HepG2 (cell line): ENCODE data around the gene LIFR. TPM values are rescaled to one million over a fixed set of nuclear protein-coding genes. Genes with fewer than 3 reads are reported as not detected.

Source experiments
- ATAC-seq: fragments of 200-7000 bp; cut with Tn5 transposase; 3 replicates; pipeline ENCODE4 v1.9.1; 2020; ENCODE audit warnings: mild to moderate bottlenecking, moderate library complexity
- BruUV-seq: library from RNA; stranded (reverse); fragments of 400-500 nt; replicated peaks from 2 replicates; lab custom pipeline; 2021; lab: Mats Ljungman, UMichigan
- CTCF ChIA-PET: fragments of 300-600 bp; formaldehyde crosslinking; extraction: SDS; loops from one replicate; lab custom pipeline; 2021; ENCODE audit warnings: low total read pairs, inconsistent platforms, low intra/inter-chr PET ratio; lab: Yijun Ruan, JAX
- POLR2A ChIA-PET: fragments of 350-600 bp; sonication (Branson Sonifier 250); formaldehyde crosslinking; loops from one replicate; lab custom pipeline; 2020; ENCODE audit warnings: antibody characterized with exemption, inconsistent platforms; lab: Yijun Ruan, JAX
- DNase-seq: peaks from one replicate; pipeline ENCODE4 v3.0.0-alpha.2; 2015; ENCODE audit warnings: low spot score
- FAIRE-seq: peaks from 3 replicates; lab custom pipeline; 2011; peaks lifted over from hg19 to GRCh38; lab: Jason Lieb, UNC
- H2AFZ ChIP-seq: one replicate; pipeline ENCODE4 v1.6.1; 2011; ENCODE audit warnings: low read length, inconsistent platforms
- H3K27ac ChIP-seq: fragments of 300-600 bp; 3 replicates; pipeline ENCODE4 v1.8.0; 2011; ENCODE audit warnings: mixed run types, mild to moderate bottlenecking, mixed read lengths, low read length, inconsistent platforms; ENCODE audit not compliant: insufficient read depth; ENCODE audit errors: extremely low read length
- H3K27me3 ChIP-seq, 2 experiments: fragments of 200-600 bp in 1 of 2; 2 replicates in 1 of 2; 3 replicates in 1 of 2; pipeline versions ENCODE4 v1.6.0 to v1.8.0; 2011; ENCODE audit warnings: low read length in 2 of 2, mild to moderate bottlenecking in 2 of 2, moderate library complexity in 2 of 2, inconsistent platforms in 1 of 2; ENCODE audit not compliant: insufficient read depth in 2 of 2, control insufficient read depth in 1 of 2
- H3K36me3 ChIP-seq, 2 experiments: fragments of 200-600 bp in 1 of 2; replicated peaks in 1 of 2; 2 replicates in 1 of 2; 3 replicates in 1 of 2; pipeline versions ENCODE4 v1.5.1 to v1.8.0; 2011; ENCODE audit warnings: low read length in 2 of 2, inconsistent platforms in 1 of 2; ENCODE audit not compliant: insufficient read depth in 2 of 2, control insufficient read depth in 1 of 2
- H3K4me1 ChIP-seq: 2 replicates; pipeline ENCODE4 v1.5.1; 2012; ENCODE audit warnings: low read length, inconsistent platforms; ENCODE audit not compliant: insufficient read depth
- H3K4me2 ChIP-seq: 2 replicates; pipeline ENCODE4 v1.6.0; 2011; ENCODE audit warnings: low read depth, low read length, inconsistent platforms
- H3K4me3 ChIP-seq, 3 experiments: fragments of 200-600 bp in 1 of 3; sonication (generic), shearing (Covaris generic) in 1 of 3; replicated peaks in 1 of 3; 2 replicates each; pipeline ENCODE4 v1.5.1; 2011 to 2016; ENCODE audit warnings: low read length in 3 of 3, inconsistent platforms in 2 of 3, low read depth in 2 of 3, mild to moderate bottlenecking in 2 of 3, control low read depth in 1 of 3, mixed read lengths in 1 of 3; ENCODE audit not compliant: insufficient read depth in 1 of 3
- H3K79me2 ChIP-seq: one replicate; pipeline ENCODE4 v1.6.1; 2011; ENCODE audit warnings: low read length, inconsistent platforms; ENCODE audit not compliant: insufficient read depth
- H3K9ac ChIP-seq: 2 replicates; pipeline ENCODE4 v1.6.0; 2011; ENCODE audit warnings: mild to moderate bottlenecking, low read depth, low read length, inconsistent platforms; ENCODE audit not compliant: insufficient read depth
- H3K9me3 ChIP-seq: 2 replicates; pipeline ENCODE4 v1.5.1; 2012; ENCODE audit warnings: mild to moderate bottlenecking, low read length
- H4K20me1 ChIP-seq: 2 replicates; pipeline ENCODE4 v1.6.0; 2011; ENCODE audit warnings: inconsistent platforms, mild to moderate bottlenecking, low read length, moderate library complexity; ENCODE audit not compliant: insufficient read depth
- CEBPB ChIP-seq: IDR thresholded peaks from 2 replicates; pipeline ENCODE4 v1.6.1; 2011; ENCODE audit warnings: low read depth, low read length, improper control_type of control experiment, borderline replicate concordance
- KDM5B ChIP-seq: sonication (generic); formaldehyde crosslinking; IDR thresholded peaks from 2 replicates; pipeline ENCODE4 v1.4.0; 2020; ENCODE audit warnings: missing genetic modification reagents, mild to moderate bottlenecking, borderline replicate concordance
- MAZ ChIP-seq, 2 experiments: sonication (generic) in 1 of 2; formaldehyde crosslinking in 1 of 2; IDR thresholded peaks; 2 replicates each; pipeline versions ENCODE4 v1.5.0 to v1.6.1; 2012 to 2020; ENCODE audit warnings: low read depth in 2 of 2, mild to moderate bottlenecking in 2 of 2, borderline replicate concordance in 1 of 2, improper control_type of control experiment in 1 of 2, low read length in 1 of 2, missing genetic modification reagents in 1 of 2, moderate library complexity in 1 of 2
- SNAI1 ChIP-seq: sonication (generic); formaldehyde crosslinking; IDR thresholded peaks from 2 replicates; pipeline ENCODE4 v1.5.0; 2020; ENCODE audit warnings: mild to moderate bottlenecking, missing genetic modification reagents, borderline replicate concordance
- ZFP90 ChIP-seq: sonication (generic); formaldehyde crosslinking; IDR thresholded peaks from 2 replicates; pipeline ENCODE4 v1.8.0; 2022; ENCODE audit warnings: missing genetic modification reagents, mild to moderate bottlenecking, inconsistent platforms, borderline replicate concordance
- ZNF605 ChIP-seq: sonication (generic); formaldehyde crosslinking; IDR thresholded peaks from 2 replicates; pipeline ENCODE4 v1.8.0; 2022; ENCODE audit warnings: mild to moderate bottlenecking, missing genetic modification reagents
- ZNF761 ChIP-seq: sonication (generic); formaldehyde crosslinking; conservative IDR thresholded peaks from 2 replicates; pipeline ENCODE4 v1.4.0; 2020; ENCODE audit warnings: mild to moderate bottlenecking, missing genetic modification reagents
- WGBS: methylation state at CpG from one replicate; pipeline ENCODE4 v1.1.6; 2017; ENCODE audit warnings: low lambda C conversion rate; 5-methylcytosine and 5-hydroxymethylcytosine counted together
- in situ Hi-C: cut with HindIII; loops from 2 replicates; pipeline ENCODE4 v1.10.0; 2017; ENCODE audit warnings: low pct_unique_long_range_greater_than_20kb; ENCODE audit not compliant: extremely low pct_ligation_motif_present
- intact Hi-C: fragments of 100-400 bp; cut with micrococcal nuclease; formaldehyde crosslinking; loops from one replicate; pipeline ENCODE4 v1.10.0; 2022; ENCODE audit not compliant: unreplicated experiment
- polyA plus RNA-seq, 8 experiments: library from polyadenylated mRNA; depleted of rRNA in 3 of 8; stranded (reverse) in 7 of 8; unstranded in 1 of 8; fragments of >200 nt; fragmentation: Illumina TruSeq in 4 of 8; extraction: Trizol in 4 of 8; gene quantifications; 2 replicates each; pipeline versions ENCODE4 v1.2.1 to v1.2.3, GENCODE V29; 2011 to 2016; ENCODE audit warnings: low read depth in 4 of 8, missing spikeins in 1 of 8, mixed read lengths in 1 of 8; ENCODE audit not compliant: insufficient read depth in 1 of 8
- total RNA-seq, 5 experiments: library from RNA; depleted of rRNA; stranded (reverse); fragments of >200 nt; fragmentation: Illumina TruSeq; extraction: Trizol; gene quantifications; 2 replicates each; pipeline ENCODE4 v1.2.3, GENCODE V29; 2016; ENCODE audit warnings: low read depth in 1 of 5
- TF ChIP-seq, protein P1 (sequence below): sonication (generic); formaldehyde crosslinking; IDR thresholded peaks from 2 replicates; pipeline ENCODE4 v1.5.0; 2020; ENCODE audit warnings: mild to moderate bottlenecking, missing genetic modification reagents
- TF ChIP-seq, protein P2 (sequence below): sonication (generic); formaldehyde crosslinking; IDR thresholded peaks from 2 replicates; pipeline ENCODE4 v1.4.0; 2020; ENCODE audit warnings: missing genetic modification reagents; ENCODE audit errors: not compliant biosample characterization
- TF ChIP-seq, protein P3 (sequence below): sonication (generic); formaldehyde crosslinking; IDR thresholded peaks from 2 replicates; pipeline ENCODE4 v1.8.1; 2023; ENCODE audit warnings: mild to moderate bottlenecking, missing genetic modification reagents
- TF ChIP-seq, protein P4 (sequence below): sonication (generic); formaldehyde crosslinking; IDR thresholded peaks from 2 replicates; pipeline ENCODE4 v1.5.0; 2020; ENCODE audit warnings: missing genetic modification reagents

Gene LIFR
- total and polyA plus RNA-seq, 2 of the 13 experiments (the other 11 are each of a cell fraction or from before 2014, with no cell fraction given): 6.3 to 25.2 TPM

DNA sequence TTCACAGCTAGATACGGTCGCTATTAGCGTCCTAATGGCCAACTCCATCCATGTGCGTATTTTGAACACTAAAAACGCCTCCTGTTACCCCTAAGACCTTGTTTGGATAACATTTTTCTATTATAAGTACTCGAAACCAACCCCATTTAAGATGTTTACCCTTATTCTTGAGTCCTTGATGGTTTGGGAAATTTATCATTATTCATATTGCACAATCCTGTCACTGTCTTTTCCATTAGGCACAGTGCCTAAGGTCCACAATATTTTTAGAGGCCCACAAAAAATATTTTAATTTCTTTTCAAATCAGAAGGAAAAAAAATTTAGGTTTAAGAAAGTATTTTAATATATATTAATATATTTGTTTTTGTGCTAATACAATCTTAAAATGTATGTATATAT lies 1.3 kb upstream of the LIFR start:
- Histone ChIP-seq H3K4me2 (peak overlapping the region; percentile 90), H3K9ac (no peak overlapping the region), H3K27ac (no peak overlapping the region), H3K9me3 (no peaks in the 10 kb centered on the region), H3K36me3 (no peaks in the 10 kb centered on the region), H3K4me1 (peaks cover 41% of the 10 kb centered on the region), H4K20me1 (no peaks in the 10 kb centered on the region; the same call in 1 of the 2 replicates), H2AFZ (no peak overlapping the region), H3K4me3 (peak overlapping the region in 2 of 3 experiments; percentile 87 to 88; a peak in 3 of 6 replicates)
- ChIA-PET CTCF (no interaction called here), POLR2A (no interaction called here)
- in situ Hi-C loops (loop anchor here (10.0 kb wide), 1 partner anchor 113 kb away; no protein-coding TSS in a partner anchor), intact Hi-C loops (no loop called here)
- DNase-seq (no peak), FAIRE-seq (no peak), ATAC-seq (no peak)
- no TSS peak for BruUV-seq
- WGBS: 53% methylated on average over 6 of the region's 6 CpGs
- TF ChIP-seq ZFP90 (CRISPR knock-in tag): no peak
- peak; percentile 65; the same call in 1 of the 2 replicates for TF ChIP-seq CEBPB
- TF ChIP-seq, all 625 proteins: peak for 1
- peaks cover 32% of the 10 kb centered on the region for H3K79me2 ChIP-seq
- H3K27me3 ChIP-seq: no peaks in the 10 kb centered on the region; a peak in 1 of 5 replicates

DNA sequence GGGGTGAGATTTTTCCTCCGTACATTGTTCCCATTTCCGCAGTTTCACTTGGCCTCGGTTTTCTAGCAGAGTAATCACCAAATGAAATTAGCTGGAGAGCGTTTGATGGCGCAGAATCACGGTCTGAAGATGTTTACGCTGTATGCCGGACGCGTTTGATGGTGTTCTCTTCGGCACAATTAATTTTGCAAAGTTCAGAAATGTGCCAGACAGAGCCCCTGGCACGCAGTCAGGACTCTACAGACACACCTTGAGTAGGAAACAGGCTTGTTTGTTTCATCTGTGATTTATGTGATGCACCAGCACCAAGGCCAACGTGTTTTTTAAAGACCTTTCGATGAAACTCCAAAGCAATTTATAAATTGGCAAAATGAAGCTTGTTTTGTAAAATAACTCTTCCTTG lies 863 bp upstream of the LIFR start:
- POLR2A ChIA-PET: no interaction called here
- in situ Hi-C loops (loop anchor here (10.0 kb wide), 1 partner anchor 113 kb away; no protein-coding TSS in a partner anchor), intact Hi-C loops (no loop called here)
- ATAC-seq: no peak; the same call in 2 of the 3 replicates
- Histone ChIP-seq H3K9me3 (no peaks in the 10 kb centered on the region), H2AFZ (peak overlapping the region; percentile 81), H3K4me2 (peak overlapping the region; percentile 90), H3K4me3 (peak overlapping the region; percentile 87 to 93 (median 88)), H3K4me1 (peaks cover 42% of the 10 kb centered on the region), H4K20me1 (no peaks in the 10 kb centered on the region; the same call in 1 of the 2 replicates), H3K36me3 (no peaks in the 10 kb centered on the region), H3K27ac (peak overlapping the region; percentile 84), H3K27me3 (no peaks in the 10 kb centered on the region; a peak in 1 of 5 replicates), H3K9ac (peak overlapping the region; percentile 89), H3K79me2 (peaks cover 37% of the 10 kb centered on the region)
- CTCF ChIA-PET: no interaction called here
- 11% methylated on average over 14 of the region's 14 CpGs for WGBS
- DNase-seq: no peak
- FAIRE-seq: no peak
- BruUV-seq: TSS peak; percentile 82
- TF ChIP-seq, protein P1, sequence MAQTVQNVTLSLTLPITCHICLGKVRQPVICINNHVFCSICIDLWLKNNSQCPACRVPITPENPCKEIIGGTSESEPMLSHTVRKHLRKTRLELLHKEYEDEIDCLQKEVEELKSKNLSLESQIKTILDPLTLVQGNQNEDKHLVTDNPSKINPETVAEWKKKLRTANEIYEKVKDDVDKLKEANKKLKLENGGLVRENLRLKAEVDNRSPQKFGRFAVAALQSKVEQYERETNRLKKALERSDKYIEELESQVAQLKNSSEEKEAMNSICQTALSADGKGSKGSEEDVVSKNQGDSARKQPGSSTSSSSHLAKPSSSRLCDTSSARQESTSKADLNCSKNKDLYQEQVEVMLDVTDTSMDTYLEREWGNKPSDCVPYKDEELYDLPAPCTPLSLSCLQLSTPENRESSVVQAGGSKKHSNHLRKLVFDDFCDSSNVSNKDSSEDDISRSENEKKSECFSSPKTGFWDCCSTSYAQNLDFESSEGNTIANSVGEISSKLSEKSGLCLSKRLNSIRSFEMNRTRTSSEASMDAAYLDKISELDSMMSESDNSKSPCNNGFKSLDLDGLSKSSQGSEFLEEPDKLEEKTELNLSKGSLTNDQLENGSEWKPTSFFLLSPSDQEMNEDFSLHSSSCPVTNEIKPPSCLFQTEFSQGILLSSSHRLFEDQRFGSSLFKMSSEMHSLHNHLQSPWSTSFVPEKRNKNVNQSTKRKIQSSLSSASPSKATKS (CRISPR knock-in tag): no peak
- TF ChIP-seq, protein P2, sequence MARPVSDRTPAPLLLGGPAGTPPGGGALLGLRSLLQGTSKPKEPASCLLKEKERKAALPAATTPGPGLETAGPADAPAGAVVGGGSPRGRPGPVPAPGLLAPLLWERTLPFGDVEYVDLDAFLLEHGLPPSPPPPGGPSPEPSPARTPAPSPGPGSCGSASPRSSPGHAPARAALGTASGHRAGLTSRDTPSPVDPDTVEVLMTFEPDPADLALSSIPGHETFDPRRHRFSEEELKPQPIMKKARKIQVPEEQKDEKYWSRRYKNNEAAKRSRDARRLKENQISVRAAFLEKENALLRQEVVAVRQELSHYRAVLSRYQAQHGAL: no peak
- TF ChIP-seq KDM5B (CRISPR knock-in tag): peak; percentile 10; the same call in 1 of the 2 replicates
- TF ChIP-seq ZNF761 (CRISPR knock-in tag): no peak
- no peak for TF ChIP-seq MAZ (IDR thresholded peaks at IDR 0.05; ENCODE audit: borderline replicate concordance, low read depth, low read length)
- no peak for TF ChIP-seq MAZ (CRISPR knock-in tag; IDR thresholded peaks at IDR 0.05; ENCODE audit: low read depth)
- TF ChIP-seq, protein P3, sequence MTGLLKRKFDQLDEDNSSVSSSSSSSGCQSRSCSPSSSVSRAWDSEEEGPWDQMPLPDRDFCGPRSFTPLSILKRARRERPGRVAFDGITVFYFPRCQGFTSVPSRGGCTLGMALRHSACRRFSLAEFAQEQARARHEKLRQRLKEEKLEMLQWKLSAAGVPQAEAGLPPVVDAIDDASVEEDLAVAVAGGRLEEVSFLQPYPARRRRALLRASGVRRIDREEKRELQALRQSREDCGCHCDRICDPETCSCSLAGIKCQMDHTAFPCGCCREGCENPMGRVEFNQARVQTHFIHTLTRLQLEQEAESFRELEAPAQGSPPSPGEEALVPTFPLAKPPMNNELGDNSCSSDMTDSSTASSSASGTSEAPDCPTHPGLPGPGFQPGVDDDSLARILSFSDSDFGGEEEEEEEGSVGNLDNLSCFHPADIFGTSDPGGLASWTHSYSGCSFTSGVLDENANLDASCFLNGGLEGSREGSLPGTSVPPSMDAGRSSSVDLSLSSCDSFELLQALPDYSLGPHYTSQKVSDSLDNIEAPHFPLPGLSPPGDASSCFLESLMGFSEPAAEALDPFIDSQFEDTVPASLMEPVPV: no peak
- TF ChIP-seq ZNF605 (CRISPR knock-in tag): 0 out of 2 replicates have a peak, but pooled peaks have one; percentile 22
- TF ChIP-seq, protein P4, sequence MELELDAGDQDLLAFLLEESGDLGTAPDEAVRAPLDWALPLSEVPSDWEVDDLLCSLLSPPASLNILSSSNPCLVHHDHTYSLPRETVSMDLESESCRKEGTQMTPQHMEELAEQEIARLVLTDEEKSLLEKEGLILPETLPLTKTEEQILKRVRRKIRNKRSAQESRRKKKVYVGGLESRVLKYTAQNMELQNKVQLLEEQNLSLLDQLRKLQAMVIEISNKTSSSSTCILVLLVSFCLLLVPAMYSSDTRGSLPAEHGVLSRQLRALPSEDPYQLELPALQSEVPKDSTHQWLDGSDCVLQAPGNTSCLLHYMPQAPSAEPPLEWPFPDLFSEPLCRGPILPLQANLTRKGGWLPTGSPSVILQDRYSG: no peak
- TF ChIP-seq SNAI1 (CRISPR knock-in tag): no peak
